Erythroblast (primary cell): ENCODE results near the gene XXYLT1.

Experiments
- GATA1 ChIP-seq: IDR thresholded peaks from 2 replicates; pipeline ENCODE4 v1.6.1; 2011; ENCODE audit warnings: low read depth, mild to moderate bottlenecking, control low read depth, low read length, moderate library complexity
- POLR2A ChIP-seq: IDR thresholded peaks from 2 replicates; pipeline ENCODE4 v1.6.1; 2011; ENCODE audit warnings: mild to moderate bottlenecking, low read length

DNA sequence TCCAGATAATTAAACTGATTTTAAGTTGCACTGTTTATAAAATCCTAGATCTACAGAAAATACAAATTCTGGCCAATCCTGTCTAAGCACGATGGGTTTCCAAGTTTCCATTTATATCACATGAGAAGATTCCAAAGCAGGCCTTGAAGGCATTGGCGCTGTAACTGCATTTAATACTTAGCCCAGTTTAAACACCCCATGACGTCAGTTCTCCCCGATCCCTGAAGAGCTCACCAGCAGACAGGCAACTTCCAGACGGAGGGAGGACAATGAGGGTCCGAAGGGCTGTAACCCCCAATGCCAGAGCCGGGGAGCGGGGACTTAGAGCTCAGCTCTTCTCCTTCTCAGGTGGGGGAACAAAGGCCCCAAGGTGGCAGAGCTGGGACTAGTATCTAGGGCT lies 117.3 kb downstream of the XXYLT1 start:
- TF ChIP-seq POLR2A (no peak), GATA1 (no peak)
